Ishikawa (cell line): ENCODE results near the gene COMMD7.

Experiments used
- CEBPB ChIP-seq: IDR thresholded peaks from 2 replicates; pipeline ENCODE4 v1.6.1; 2012
- CREB1 ChIP-seq: IDR thresholded peaks from 2 replicates; pipeline ENCODE4 v1.6.1; 2012; ENCODE audit warnings: low read depth
- EGR1 ChIP-seq: IDR thresholded peaks from 2 replicates; pipeline ENCODE4 v1.6.1; 2012
- EP300 ChIP-seq: IDR thresholded peaks from 2 replicates; pipeline ENCODE4 v1.6.1; 2012; ENCODE audit warnings: borderline replicate concordance
- RAD21 ChIP-seq: IDR thresholded peaks from 2 replicates; pipeline ENCODE4 v1.6.1; 2012; ENCODE audit warnings: low read depth
- TAF1 ChIP-seq: IDR thresholded peaks from 2 replicates; pipeline ENCODE4 v1.6.1; 2012; ENCODE audit warnings: low read depth, mild to moderate bottlenecking
- YY1 ChIP-seq: IDR thresholded peaks from 2 replicates; pipeline ENCODE4 v1.6.1; 2012; ENCODE audit warnings: low read depth
- TF ChIP-seq, protein P1 (sequence below): IDR thresholded peaks from 2 replicates; pipeline ENCODE4 v1.6.1; 2012

DNA sequence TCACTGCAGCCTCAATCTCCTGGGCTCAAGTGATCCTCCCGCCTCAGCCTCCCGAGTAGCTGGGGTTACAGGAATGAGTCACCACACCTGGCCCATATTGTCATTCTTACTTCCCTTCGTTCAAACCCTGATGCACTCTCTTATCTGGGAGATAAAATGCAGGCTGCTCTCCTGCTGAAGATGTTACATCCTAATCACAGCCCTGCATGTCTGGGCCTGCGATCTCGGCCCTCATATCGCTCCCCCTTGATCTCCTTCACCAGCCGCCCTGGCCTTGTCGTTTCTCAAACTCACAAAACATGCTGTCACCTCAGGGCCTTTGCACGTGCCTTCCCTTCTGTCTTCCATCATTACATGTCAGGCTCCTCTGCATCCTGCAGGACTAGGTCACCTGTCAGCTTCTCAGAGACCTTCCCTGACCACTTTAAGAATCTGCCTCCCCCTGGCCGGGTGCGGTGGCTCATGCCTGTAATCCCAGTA is 60.7 kb downstream of the COMMD7 start:
- TF ChIP-seq CEBPB (no peak), YY1 (no peak), TAF1 (no peak), CREB1 (no peak), EGR1 (no peak), RAD21 (no peak), EP300 (no peak)
- TF ChIP-seq, protein P1, sequence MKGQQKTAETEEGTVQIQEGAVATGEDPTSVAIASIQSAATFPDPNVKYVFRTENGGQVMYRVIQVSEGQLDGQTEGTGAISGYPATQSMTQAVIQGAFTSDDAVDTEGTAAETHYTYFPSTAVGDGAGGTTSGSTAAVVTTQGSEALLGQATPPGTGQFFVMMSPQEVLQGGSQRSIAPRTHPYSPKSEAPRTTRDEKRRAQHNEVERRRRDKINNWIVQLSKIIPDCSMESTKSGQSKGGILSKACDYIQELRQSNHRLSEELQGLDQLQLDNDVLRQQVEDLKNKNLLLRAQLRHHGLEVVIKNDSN, result no peak
